Stimulated activated CD4-positive, alpha-beta T cell treated with anti-CD3 and anti-CD28 coated beads, Interleukin-2, amount 100 ng/mL, for 48 hours (primary cell): ENCODE results near the gene KLF8.
"Not testable (repeated sequence)": the region's sequence is repeated elsewhere in the genome, so short reads cannot be mapped to it uniquely, and the experiment has no call there.

Experiments
- DNase-seq, 2 donors: peaks; one replicate each; pipeline ENCODE4 v3.0.0-alpha.2; 2020

KLF8 gene

GRCh38 chrX:56232221-56233082 is at the start of gene KLF8:
Gene KLF8 (plus strand): TSS chrX:56232356. CDS start chrX:56233335, 979 bp downstream.
- peak; percentile 15 to 20 for DNase-seq

GRCh38 chrX:56206945-56207344 is 25.2 kb upstream of the KLF8 start:
- not testable (repeated sequence) for DNase-seq

DNA sequence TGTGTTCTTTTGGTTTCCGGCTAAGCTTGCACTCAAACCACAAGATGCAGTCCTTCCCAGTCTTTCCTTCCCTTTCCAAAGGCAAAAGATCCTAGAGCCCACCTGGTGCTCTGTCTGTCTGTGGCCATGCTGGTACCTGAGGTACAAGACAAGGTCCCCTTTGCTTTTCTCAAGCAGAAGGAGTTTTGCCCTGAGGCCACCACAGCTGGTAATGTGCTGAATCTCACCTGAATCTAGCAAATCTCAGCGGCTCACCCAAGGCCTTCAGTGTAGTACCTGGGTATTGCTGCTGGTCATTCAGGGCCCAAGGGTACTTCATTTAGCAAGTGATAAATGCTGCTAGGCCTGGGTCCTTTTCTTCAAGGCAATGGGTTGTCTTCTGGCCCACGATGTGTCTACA is 20.5 kb upstream of the KLF8 start:
- DNase-seq, result no peak

DNA sequence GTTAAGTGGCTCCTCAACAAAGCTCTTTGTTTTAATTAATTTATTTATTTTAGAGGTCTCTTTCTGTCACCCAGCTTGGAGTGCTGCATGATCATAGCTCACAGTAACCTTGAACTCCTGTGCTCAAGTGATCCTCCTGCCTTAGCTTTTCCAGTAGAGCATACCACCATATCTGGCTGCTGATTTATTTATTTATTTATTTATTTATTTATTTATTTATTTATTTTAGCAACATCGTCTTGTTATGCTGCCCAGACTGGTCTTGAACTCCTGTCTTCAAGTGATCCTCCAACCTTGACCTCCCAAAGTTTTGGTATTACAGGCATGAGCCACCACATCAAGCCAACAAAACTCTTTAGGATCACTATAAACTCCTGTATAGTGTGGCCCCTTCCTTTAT is 15.8 kb upstream of the KLF8 start:
- no peak for DNase-seq

GRCh38 chrX:56219700-56220099 is 12.5 kb upstream of the KLF8 start:
- no peak for DNase-seq

- DNase-seq, result no peak
These were observed 11.1 kb upstream of the KLF8 start for GRCh38 chrX:56221101-56221500.

DNA sequence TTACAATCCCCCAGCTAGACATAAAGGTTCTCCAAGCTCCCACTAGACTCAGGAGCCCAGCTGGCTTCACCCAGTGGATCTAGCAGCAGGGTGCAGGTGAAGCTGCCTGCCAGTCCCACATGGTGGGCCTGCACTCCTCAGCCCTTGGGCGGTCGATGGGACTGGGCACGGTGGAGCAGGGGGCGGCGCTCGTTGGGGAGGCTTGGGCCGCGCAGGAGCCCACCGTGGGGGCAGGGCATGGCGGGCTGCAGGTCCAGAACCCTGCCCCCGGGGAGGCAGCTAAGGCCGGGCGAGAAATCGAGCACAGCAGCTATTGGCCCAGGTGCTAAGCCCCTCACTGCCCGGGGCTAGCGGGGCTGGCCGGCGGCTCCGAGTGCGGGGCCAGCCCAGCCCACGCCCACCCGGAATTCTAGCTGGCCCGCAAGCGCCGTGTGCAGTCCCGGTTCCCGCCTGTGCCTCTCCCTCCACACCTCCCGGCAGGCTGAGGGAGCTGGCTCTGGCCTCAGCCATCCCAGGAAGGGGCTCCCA is 9.6 kb upstream of the KLF8 start:
- no peak for DNase-seq

DNA sequence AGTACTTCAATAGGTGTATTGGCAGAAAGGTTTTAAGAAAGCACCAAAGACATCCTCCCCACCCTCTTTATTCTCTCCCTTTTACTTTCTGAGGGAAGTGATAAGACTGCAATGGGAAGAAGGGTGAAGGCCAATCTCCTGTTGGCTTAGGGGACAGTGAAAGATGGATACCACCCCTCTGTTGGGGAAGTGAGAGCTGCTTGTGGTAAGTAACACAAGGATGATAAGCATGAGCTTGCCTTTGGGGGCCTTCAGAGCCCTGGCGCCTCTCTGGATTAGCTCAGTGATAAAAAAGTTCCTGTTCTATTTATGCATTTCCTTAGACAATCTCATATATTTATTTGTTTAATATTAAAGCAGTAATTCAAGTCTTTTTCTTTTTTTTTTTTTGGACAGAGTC is 5.2 kb upstream of the KLF8 start:
- DNase-seq, result no peak

GRCh38 chrX:56228914-56229313 is 3.2 kb upstream of the KLF8 start:
- no peak for DNase-seq

DNA sequence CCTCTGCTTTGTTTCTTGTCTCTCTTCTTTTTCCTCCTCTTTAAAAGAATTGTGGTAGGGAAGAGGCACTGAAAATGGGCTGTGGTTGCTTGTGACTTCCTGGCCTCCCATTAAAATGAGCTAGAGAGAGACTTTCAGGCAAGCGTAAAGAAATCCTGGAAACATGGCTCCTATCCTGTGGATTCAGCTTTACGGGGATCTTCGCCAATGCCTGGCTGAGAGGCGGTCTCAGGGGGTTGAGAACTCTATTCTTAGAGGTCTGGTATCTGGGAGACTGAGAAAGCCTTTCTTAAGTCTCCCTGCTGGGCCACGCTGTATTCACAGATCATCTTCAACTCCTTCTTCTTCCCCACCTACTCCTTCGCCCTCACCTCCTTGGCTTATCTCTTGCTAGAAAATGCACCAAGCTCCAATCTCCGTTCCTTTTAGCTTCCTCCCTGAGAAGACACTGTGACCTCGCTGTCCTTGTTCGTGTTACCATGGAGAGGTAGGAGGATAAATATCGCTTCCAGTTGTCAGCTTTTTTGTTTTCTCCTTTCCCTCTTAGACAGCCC is 542 bp upstream of the KLF8 start:
- no peak for DNase-seq

- no peak for DNase-seq
These were observed 944 bp downstream of the KLF8 start for GRCh38 chrX:56233100-56233499.

DNA sequence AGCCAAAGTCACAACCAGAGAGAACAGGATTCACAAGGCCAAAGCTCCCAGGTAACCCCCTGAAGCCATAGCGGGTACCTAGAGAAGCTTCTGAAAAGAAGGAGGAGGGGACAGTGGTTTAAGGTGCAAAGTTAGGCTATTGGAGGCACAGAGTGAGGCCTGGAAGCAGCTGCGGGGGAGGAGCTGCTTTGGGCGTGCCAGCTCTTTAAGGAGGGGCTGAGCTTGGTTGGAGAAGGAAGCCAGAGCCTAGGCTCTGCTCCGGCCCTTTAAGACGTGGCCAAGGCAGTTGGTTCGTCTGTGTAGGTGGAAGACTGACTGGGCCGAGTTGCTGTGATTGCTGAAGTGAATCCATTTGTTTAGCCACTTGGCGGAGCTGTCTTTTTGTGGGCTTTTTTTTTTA is 1.5 kb downstream of the KLF8 start:
- DNase-seq, result no peak

- peak; percentile 28 to 50 for DNase-seq
These were observed 16.3 kb downstream of the KLF8 start for GRCh38 chrX:56248492-56248891.

DNA sequence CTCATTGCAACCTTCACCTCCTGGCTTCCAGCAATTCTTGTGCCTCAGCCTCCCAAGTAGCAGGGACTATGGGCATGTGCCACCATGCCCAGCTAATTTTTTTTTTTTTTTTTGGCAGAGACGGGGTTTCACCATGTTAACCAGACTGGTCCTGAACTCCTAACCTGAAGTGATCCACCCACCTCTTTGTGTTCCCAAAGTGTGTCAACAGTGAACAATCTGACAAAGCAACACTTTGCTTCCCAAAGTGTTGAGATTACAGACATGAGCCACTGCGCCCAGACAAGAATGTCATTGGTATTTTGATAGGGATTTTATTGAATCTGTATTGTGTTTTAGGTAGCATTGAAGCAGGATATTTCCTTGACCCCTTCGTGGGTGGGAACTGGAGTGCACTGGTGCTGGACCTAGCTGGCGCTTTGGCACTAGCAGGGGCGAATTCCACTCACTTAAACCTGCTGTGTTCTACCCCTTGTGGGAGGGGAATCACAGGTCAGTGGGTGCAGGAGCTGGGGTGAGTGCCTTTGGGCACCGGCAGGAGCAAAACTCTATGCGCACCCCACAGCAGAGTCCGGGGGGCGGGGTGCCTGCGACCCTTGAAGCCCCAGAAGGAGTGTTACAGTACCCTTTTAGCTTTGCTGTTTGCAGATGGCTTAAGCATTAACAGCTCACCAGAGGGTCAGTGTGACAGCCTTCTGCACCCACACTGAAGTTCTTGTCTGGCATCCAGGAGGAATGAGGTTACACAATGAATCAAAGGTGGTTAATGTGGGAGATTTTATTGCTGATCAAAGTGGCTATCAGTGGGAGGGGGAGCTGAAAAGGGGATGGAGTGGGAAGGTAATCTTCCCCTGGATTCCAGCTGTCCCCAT is 21.9 kb downstream of the KLF8 start:
- DNase-seq, result no peak

GRCh38 chrX:56268888-56269287 is 36.7 kb downstream of the KLF8 start:
- DNase-seq, result no peak

DNA sequence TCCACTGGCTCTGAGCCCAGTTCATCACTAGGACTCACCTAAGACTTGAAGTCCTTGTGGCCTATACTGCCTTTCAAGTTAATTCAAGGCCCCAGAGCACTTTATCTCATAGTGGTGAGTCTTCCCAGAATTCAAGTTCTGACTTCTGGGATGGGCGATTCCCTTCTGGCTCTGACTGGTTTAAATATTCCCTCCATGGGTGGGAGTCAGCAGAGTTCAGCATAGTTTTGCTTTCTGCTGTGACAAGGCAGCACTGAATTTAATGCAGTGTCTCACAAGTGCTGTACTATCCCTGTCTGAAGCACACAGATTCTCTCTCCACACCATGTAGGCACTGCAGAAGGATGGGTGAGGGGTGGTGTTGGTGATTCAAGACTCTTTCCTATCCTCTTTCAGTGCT is 46.5 kb downstream of the KLF8 start:
- DNase-seq, result no peak

GRCh38 chrX:56279863-56280262 is 47.7 kb downstream of the KLF8 start:
- no peak for DNase-seq

DNA sequence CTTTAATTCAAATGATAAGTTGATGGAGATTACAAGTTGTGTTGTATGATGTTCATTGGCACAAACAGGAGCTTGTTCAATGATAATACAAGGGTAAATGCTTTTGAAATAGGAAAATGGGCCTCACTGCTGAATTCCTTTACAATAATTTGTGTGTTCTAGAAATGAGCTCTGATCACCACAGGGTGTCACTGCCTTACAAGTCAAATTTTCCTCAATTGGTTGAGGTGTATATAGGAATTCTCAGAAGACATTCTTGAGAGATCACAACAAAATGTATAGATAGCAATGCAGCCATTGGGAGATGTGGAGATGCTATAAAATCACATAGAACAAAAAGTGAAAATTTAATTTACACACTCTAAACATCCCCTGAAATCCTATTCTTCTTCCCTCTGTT is 49.6 kb downstream of the KLF8 start:
- DNase-seq, result no peak

GRCh38 chrX:56284269-56284668 is 52.1 kb downstream of the KLF8 start:
- no peak for DNase-seq

DNA sequence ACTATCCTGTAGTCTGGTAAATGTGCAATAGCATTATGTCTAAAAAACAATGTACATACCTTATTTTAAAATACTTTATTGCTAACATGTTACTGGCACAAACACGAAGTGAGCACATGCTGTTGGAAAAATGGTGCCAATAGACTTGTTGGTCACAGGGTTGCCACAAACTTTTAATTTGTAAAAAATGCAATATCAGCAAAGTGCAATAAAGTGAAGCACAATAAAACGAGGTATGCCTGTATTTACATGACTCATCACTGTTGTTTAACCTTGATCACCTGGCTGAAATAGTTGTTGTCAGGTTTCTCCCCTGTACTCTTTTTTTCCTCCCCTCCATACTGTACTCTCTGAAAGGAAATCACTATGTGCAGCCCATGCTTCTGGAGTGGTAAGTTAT is 56.5 kb downstream of the KLF8 start:
- DNase-seq, result no peak

DNA sequence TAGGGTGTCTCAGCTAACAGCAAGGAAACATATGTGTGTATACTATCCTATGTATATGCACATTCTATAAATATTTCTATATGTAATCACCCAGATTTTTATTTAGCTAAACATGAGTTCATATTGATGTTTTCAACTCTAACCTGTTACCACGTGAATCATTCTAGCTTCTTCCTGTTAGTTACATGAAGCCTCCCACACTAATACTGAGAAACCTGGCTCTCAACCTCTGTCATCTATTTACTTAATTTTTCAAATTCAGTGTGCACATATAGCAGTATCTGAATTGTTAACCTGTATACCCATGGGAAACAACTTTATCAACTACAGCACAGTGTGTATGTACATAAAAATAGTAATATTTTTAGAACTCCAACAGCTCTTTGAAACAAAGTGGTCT is 57.3 kb downstream of the KLF8 start:
- DNase-seq, result no peak

- no peak for DNase-seq
These were observed 76.6 kb downstream of the KLF8 start for GRCh38 chrX:56308726-56309125.

DNA sequence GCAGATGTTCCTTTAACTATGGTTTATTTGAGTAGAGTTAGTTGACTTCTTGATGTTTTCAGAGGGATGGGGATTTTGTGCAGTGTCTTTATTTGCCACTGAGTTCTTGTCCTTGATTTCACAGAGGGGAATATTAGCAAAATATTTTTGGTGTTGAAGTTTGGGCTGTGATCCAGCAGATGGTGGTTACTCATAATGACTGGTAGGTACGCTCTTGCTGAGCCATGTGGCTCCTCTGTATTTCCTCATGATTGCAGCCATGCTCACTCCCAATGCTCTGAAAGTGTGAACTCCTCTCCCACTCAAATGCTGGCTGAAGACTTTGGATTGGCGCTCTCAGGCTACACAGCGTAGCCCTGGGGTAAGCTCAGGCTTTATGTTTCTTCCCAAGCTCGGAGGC is 77.7 kb downstream of the KLF8 start:
- DNase-seq, result no peak

- no peak for DNase-seq
These were observed 78.4 kb downstream of the KLF8 start for GRCh38 chrX:56310581-56310980.
